HEK293T (cell line): Measurements from ENCODE around the gene TMEM115.
A peak's percentile ranks its signal among the peaks of the same experiment; 100 is the strongest.

Source experiments
- CTCF ChIA-PET: fragments of 350-600 bp; formaldehyde crosslinking; extraction: SDS; loops from one replicate; lab custom pipeline; 2021; ENCODE audit warnings: antibody characterized with exemption, inconsistent platforms; lab: Yijun Ruan, JAX
- POLR2A ChIA-PET: fragments of 350-600 bp; formaldehyde crosslinking; extraction: SDS; loops from one replicate; lab custom pipeline; 2020; ENCODE audit warnings: antibody characterized with exemption, inconsistent platforms; lab: Yijun Ruan, JAX
- DNase-seq: peaks from one replicate; pipeline ENCODE4 v3.0.0; 2012; ENCODE audit warnings: mixed read lengths; ENCODE audit errors: extremely low spot score
- ARNT ChIP-seq: fragments of 450-650 bp; IDR thresholded peaks from 2 replicates; pipeline ENCODE4 v1.6.1; 2017; ENCODE audit warnings: mild to moderate bottlenecking
- BHLHE40 ChIP-seq: fragments of 450-650 bp; IDR thresholded peaks from 2 replicates; pipeline ENCODE4 v1.6.1; 2016; ENCODE audit warnings: mild to moderate bottlenecking, moderate library complexity, borderline replicate concordance
- CTBP1 ChIP-seq: fragments of 450-650 bp; IDR thresholded peaks from 2 replicates; pipeline ENCODE4 v1.6.1; 2016; ENCODE audit warnings: borderline replicate concordance
- ELF4 ChIP-seq: fragments of 450-650 bp; IDR thresholded peaks from 2 replicates; pipeline ENCODE4 v1.6.1; 2017; ENCODE audit warnings: antibody characterized with exemption
- FOXA1 ChIP-seq: fragments of 450-650 bp; IDR thresholded peaks from 2 replicates; pipeline ENCODE4 v1.6.1; 2016; ENCODE audit warnings: mild to moderate bottlenecking
- FOXK2 ChIP-seq: fragments of 450-650 bp; IDR thresholded peaks from 2 replicates; pipeline ENCODE4 v1.6.1; 2016; ENCODE audit warnings: mild to moderate bottlenecking
- FOXM1 ChIP-seq: fragments of 450-650 bp; IDR thresholded peaks from 2 replicates; pipeline ENCODE4 v1.6.1; 2017; ENCODE audit warnings: mild to moderate bottlenecking, borderline replicate concordance
- HDGF ChIP-seq: fragments of 450-650 bp; IDR thresholded peaks from 2 replicates; pipeline ENCODE4 v1.6.1; 2017; ENCODE audit warnings: antibody characterized with exemption, borderline replicate concordance
- L3MBTL2 ChIP-seq: fragments of 450-650 bp; conservative IDR thresholded peaks from 2 replicates; pipeline ENCODE4 v1.6.1; 2016; ENCODE audit warnings: mild to moderate bottlenecking
- LEF1 ChIP-seq: fragments of 450-650 bp; IDR thresholded peaks from 2 replicates; pipeline ENCODE4 v1.6.1; 2017; ENCODE audit warnings: mild to moderate bottlenecking, borderline replicate concordance
- NFRKB ChIP-seq: fragments of 450-650 bp; IDR thresholded peaks from 2 replicates; pipeline ENCODE4 v1.6.1; 2016; ENCODE audit warnings: mild to moderate bottlenecking, moderate library complexity
- PKNOX1 ChIP-seq: fragments of 450-650 bp; IDR thresholded peaks from 2 replicates; pipeline ENCODE4 v1.6.1; 2016
- SP1 ChIP-seq: fragments of 450-650 bp; IDR thresholded peaks from 2 replicates; pipeline ENCODE4 v1.6.1; 2017
- SUZ12 ChIP-seq: fragments of 450-650 bp; IDR thresholded peaks from 2 replicates; pipeline ENCODE4 v1.6.1; 2016; ENCODE audit warnings: mild to moderate bottlenecking
- TARDBP ChIP-seq: fragments of 450-650 bp; IDR thresholded peaks from 2 replicates; pipeline ENCODE4 v1.6.1; 2016
- ZNF384 ChIP-seq: fragments of 450-650 bp; IDR thresholded peaks from 2 replicates; pipeline ENCODE4 v1.6.1; 2016

Gene TMEM115

DNA sequence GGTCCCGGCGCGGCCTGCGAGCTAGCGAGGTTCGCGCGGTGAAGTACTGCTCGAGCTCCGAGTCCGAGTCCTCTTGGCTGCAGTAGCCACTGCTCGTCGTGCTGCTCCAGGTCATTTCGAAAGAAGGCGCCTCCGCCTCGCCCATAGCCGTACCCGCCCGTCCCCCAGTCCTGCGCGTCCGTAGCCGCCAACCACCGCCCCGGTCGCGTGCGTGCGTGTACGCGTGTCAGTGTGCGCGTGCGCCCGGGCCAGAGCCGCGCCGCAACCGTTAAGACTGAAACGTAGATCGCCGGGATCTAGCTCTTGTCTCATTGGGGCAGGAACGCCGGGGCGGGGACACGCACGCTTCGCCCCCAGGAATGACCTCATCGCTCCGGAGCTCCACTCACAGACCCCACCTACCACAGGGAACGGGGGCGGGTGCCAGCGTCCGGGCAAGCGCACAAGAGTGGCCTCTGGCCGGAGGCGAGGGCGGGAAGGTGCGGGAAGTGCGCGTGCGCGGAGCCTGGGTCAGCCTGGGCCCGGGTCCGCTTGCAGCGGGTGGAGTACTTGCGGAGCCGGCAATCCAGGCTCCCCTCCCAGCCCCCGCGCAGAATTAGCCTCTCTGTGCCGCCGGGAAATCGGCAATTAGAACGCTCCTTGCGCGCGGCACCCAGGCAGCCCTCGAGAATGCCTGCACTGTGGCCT, 22.0 kb downstream of the TMEM115 start:
- CTCF ChIA-PET = interaction anchor here (0.6 to 1.6 kb wide), 10 partner anchors 9 to 392 kb away, joined by 3 to 10 read pairs (median 3); partner anchors contain the start of genes CYB561D2, NPRL2 and TUSC2
- TF ChIP-seq BHLHE40 (no peak), CTBP1 (peak; percentile 38; the same call in 1 of the 2 replicates), L3MBTL2 (peak; percentile 70), SP1 (no peak), ZNF384 (no peak)
- POLR2A ChIA-PET = interaction anchor here (0.6 to 3.9 kb wide), 57 partner anchors 9 to 275 kb away, joined by 3 to 119 read pairs (median 4); partner anchors contain the start of genes CISH, CYB561D2, GNAI2 and HEMK1
- DNase-seq = peak; percentile 98

- ChIA-PET POLR2A (interaction anchor here (0.6 to 3.9 kb wide), 54 partner anchors 8 to 276 kb away, joined by 3 to 119 read pairs (median 4); partner anchors contain the start of genes CISH, CYB561D2, GNAI2 and HEMK1), CTCF (interaction anchor here (0.6 to 1.6 kb wide), 9 partner anchors 8 to 391 kb away, joined by 3 to 10 read pairs (median 3); partner anchors contain the start of genes CYB561D2, NPRL2 and TUSC2)
- TF ChIP-seq SP1 = no peak
- no peak for TF ChIP-seq NFRKB
- no peak for TF ChIP-seq FOXK2
- TF ChIP-seq SUZ12 = no peak
- no peak for TF ChIP-seq ARNT
- no peak for TF ChIP-seq L3MBTL2
- no peak for TF ChIP-seq FOXM1
- no peak for TF ChIP-seq HDGF
- no peak for DNase-seq
Observed at GRCh38 chr3:50336452-50337174, 22.7 kb downstream of the TMEM115 start.

DNA sequence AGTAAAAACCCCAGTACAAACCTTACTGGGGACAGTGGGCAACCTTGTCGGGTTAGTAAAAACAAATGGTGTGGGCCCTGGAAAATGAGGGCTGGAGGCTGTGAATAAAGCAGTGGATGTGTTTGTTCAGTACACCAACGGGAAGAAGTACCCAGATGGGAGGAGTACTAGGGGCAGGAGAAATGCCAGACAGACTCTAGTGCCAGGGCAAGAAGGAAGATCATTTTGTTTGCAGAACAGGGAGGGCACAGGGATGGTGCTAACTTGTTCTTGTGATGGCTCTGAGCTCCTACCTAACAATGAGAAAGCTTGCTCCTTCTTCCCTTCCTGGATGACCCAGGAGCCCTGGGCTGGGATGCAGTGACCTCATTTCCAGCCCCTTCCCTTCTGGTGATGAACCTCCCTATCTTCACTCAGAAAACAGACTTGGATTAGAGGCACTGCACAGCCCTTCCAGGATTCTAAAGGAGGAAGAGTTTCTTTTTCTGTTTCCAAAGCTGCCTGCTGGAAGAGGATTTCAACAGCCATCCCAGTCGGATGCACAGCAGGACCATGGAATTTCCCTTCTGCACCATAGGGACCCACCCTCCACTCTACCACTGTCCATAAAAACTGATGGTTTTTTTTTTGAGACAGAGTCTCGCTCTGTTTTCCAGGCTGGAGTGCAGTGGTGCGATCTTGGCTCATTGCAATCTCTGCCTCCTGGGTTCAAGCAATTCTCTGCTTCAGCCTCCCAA, 24.8 kb downstream of the TMEM115 start:
- ChIA-PET POLR2A (interaction anchor here (1.1 kb wide), 1 partner anchor 16 kb away, joined by 3 read pairs; the partner anchor contains the start of genes CYB561D2 and NPRL2), CTCF (interaction anchor here (0.6 kb wide), 1 partner anchor 60 kb away, joined by 3 read pairs; no protein-coding TSS in a partner anchor)
- TF ChIP-seq L3MBTL2 = no peak
- no peak for TF ChIP-seq PKNOX1
- no peak for TF ChIP-seq LEF1
- no peak for TF ChIP-seq FOXK2
- TF ChIP-seq NFRKB = no peak
- TF ChIP-seq ELF4 = no peak
- no peak for TF ChIP-seq SUZ12
- TF ChIP-seq FOXA1 = no peak
- TF ChIP-seq HDGF = no peak
- no peak for DNase-seq

GRCh38 chr3:50333744-50334328, 25.5 kb downstream of the TMEM115 start:
- no peak for DNase-seq
- TF ChIP-seq NFRKB = no peak
- TF ChIP-seq CTBP1 = no peak
- TF ChIP-seq FOXM1 = no peak
- no peak for TF ChIP-seq TARDBP
- TF ChIP-seq HDGF = no peak
- TF ChIP-seq ZNF384 = no peak
- no peak for TF ChIP-seq BHLHE40
- no peak for TF ChIP-seq SUZ12
- TF ChIP-seq L3MBTL2 = no peak
- no peak for TF ChIP-seq ARNT
- TF ChIP-seq PKNOX1 = no peak
- no peak for TF ChIP-seq ELF4
- no peak for TF ChIP-seq FOXK2
- TF ChIP-seq LEF1 = no peak
- TF ChIP-seq FOXA1 = no peak
- TF ChIP-seq SP1 = no peak
- ChIA-PET POLR2A (no interaction called here), CTCF (no interaction called here)

GRCh38 chr3:50331364-50331907, 27.9 kb downstream of the TMEM115 start:
- CTCF ChIA-PET = interaction anchor here (1.0 kb wide), 1 partner anchor 136 kb away, joined by 3 read pairs; no protein-coding TSS in a partner anchor
- TF ChIP-seq ARNT (no peak), LEF1 (no peak)
- no peak for DNase-seq
- POLR2A ChIA-PET = interaction anchor here (1.1 kb wide), 1 partner anchor 22 kb away, joined by 5 read pairs; no protein-coding TSS in a partner anchor

GRCh38 chr3:50330330-50330729, 29.0 kb downstream of the TMEM115 start:
- TF ChIP-seq CTBP1 (no peak), BHLHE40 (no peak), FOXM1 (no peak), SP1 (no peak), NFRKB (no peak), FOXA1 (no peak), TARDBP (no peak), FOXK2 (no peak), ELF4 (no peak), PKNOX1 (no peak), SUZ12 (no peak), LEF1 (no peak), L3MBTL2 (no peak), ARNT (no peak), ZNF384 (no peak), HDGF (no peak)
- ChIA-PET CTCF (no interaction called here), POLR2A (no interaction called here)
- no peak for DNase-seq
